Ishikawa (cell line): ENCODE results near the gene KRI1.

ENCODE experiments used
- CEBPB ChIP-seq: IDR thresholded peaks from 2 replicates; pipeline ENCODE4 v1.6.1; 2012
- CREB1 ChIP-seq: IDR thresholded peaks from 2 replicates; pipeline ENCODE4 v1.6.1; 2012; ENCODE audit warnings: low read depth
- EGR1 ChIP-seq: IDR thresholded peaks from 2 replicates; pipeline ENCODE4 v1.6.1; 2012
- EP300 ChIP-seq: IDR thresholded peaks from 2 replicates; pipeline ENCODE4 v1.6.1; 2012; ENCODE audit warnings: borderline replicate concordance
- MAX ChIP-seq: IDR thresholded peaks from 2 replicates; pipeline ENCODE4 v1.6.1; 2012
- RAD21 ChIP-seq: IDR thresholded peaks from 2 replicates; pipeline ENCODE4 v1.6.1; 2012; ENCODE audit warnings: low read depth
- TAF1 ChIP-seq: IDR thresholded peaks from 2 replicates; pipeline ENCODE4 v1.6.1; 2012; ENCODE audit warnings: low read depth, mild to moderate bottlenecking
- TCF12 ChIP-seq: IDR thresholded peaks from 2 replicates; pipeline ENCODE4 v1.6.1; 2012; ENCODE audit warnings: low read depth
- TEAD4 ChIP-seq: IDR thresholded peaks from 2 replicates; pipeline ENCODE4 v1.6.1; 2012
- YY1 ChIP-seq: IDR thresholded peaks from 2 replicates; pipeline ENCODE4 v1.6.1; 2012; ENCODE audit warnings: low read depth
- TF ChIP-seq, protein P1 (sequence below): IDR thresholded peaks from 2 replicates; pipeline ENCODE4 v1.6.1; 2012; ENCODE audit warnings: low read depth, mild to moderate bottlenecking

DNA sequence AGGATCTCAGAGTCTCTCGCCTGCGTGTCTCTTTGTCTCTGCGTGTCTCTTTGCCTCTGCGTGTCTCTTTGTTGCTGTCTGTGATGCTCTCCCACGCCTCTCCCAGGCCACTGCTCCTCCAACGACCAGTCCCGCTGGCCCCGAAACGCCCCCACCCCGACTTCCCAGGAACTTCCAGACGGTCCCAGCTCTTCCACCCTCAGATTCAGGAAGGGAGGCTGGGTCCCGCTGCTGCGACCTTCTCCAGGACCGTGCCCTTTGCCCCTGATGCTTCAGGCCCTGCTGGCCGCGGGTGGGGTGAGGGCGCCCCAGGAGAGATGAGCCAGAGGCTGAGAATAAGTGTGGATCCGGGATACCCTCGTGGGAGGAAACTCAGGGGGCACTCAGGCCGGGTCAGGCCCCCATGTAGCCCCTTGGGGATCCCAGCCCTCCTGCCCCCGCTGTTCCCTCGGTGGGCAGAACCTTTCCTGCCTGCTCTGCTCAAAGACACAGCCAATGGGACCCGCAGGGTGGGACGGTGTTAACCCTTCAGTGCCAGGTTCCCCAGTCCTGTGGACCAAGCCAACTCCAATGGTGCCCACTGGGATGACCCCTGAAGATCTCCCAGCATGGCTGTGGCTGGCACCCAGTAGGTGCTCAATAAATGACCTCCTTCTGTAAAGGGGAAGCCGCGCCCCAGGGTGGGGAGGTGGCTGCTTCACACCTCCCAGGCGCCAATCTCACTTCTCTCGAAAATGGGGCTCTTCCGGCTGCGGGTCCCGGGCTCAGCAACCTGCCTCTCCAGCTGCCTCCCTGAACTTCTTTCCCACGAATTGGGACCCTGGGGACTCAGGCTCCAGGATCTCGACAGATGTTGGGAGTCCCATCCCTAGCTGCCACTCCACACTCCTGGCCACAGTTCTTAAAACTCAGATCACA is 47.1 kb downstream of the KRI1 start:
- TF ChIP-seq YY1: no peak
- no peak for TF ChIP-seq TAF1
- no peak for TF ChIP-seq TCF12
- no peak for TF ChIP-seq EP300
- TF ChIP-seq, protein P1, sequence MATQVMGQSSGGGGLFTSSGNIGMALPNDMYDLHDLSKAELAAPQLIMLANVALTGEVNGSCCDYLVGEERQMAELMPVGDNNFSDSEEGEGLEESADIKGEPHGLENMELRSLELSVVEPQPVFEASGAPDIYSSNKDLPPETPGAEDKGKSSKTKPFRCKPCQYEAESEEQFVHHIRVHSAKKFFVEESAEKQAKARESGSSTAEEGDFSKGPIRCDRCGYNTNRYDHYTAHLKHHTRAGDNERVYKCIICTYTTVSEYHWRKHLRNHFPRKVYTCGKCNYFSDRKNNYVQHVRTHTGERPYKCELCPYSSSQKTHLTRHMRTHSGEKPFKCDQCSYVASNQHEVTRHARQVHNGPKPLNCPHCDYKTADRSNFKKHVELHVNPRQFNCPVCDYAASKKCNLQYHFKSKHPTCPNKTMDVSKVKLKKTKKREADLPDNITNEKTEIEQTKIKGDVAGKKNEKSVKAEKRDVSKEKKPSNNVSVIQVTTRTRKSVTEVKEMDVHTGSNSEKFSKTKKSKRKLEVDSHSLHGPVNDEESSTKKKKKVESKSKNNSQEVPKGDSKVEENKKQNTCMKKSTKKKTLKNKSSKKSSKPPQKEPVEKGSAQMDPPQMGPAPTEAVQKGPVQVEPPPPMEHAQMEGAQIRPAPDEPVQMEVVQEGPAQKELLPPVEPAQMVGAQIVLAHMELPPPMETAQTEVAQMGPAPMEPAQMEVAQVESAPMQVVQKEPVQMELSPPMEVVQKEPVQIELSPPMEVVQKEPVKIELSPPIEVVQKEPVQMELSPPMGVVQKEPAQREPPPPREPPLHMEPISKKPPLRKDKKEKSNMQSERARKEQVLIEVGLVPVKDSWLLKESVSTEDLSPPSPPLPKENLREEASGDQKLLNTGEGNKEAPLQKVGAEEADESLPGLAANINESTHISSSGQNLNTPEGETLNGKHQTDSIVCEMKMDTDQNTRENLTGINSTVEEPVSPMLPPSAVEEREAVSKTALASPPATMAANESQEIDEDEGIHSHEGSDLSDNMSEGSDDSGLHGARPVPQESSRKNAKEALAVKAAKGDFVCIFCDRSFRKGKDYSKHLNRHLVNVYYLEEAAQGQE: no peak
- no peak for TF ChIP-seq RAD21
- TF ChIP-seq EGR1: no peak
- TF ChIP-seq CEBPB: no peak
- TF ChIP-seq MAX: no peak
- TF ChIP-seq TEAD4: no peak
- no peak for TF ChIP-seq CREB1
